ENCODE measurements around the gene CTSW. TPM values are rescaled to one million over a fixed set of nuclear protein-coding genes. Genes with fewer than 3 reads are reported as not detected.

Gene CTSW
- total RNA-seq, 1 experiment from 2014 or later, result not detected

DNA sequence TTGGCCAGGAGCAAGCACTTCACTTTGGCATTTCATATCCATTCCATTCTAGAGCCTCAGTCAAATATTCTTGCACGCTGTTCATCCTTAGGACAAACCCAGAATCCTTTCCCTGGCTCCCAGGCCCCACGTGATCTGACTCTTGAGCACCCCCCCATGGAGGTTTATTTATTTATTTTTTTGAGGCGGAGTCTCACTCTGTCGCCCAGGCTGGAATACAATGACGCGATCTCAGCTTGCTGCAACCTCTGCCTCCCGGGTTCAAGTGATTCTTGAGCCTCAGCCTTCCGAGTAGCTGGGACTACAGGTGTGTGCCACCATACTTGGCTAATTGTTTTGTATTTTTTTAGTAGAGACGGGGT, 52.9 kb downstream of the CTSW start:
- ATAC-seq, result peak; percentile 75
- no peaks in the 10 kb centered on the region for H3K27me3 Mint-ChIP-seq (ENCODE audit: low read depth)
- H3K27ac Mint-ChIP-seq, result no peak overlapping the region; the same call in 1 of the 2 replicates
- H3K36me3 Mint-ChIP-seq, result no peaks in the 10 kb centered on the region
- POLR2A ChIA-PET, result interaction anchor here (1.0 to 1.2 kb wide), 2 partner anchors 14 to 73 kb away, joined by 4 to 6 read pairs; partner anchors contain the start of gene MUS81
- CTCF ChIA-PET, result interaction anchor here (0.6 to 3.7 kb wide), 18 partner anchors 11 to 153 kb away, joined by 3 to 24 read pairs (median 8); partner anchors contain the start of genes C11orf68, CCDC85B, FIBP and MUS81
- peak overlapping the region; percentile 22; the same call in 1 of the 2 replicates for H3K4me3 Mint-ChIP-seq
- peaks cover 21% of the 10 kb centered on the region for H3K4me1 Mint-ChIP-seq
- TF ChIP-seq ZNF121 (CRISPR knock-in tag; IDR thresholded peaks at IDR 0.05), result 0 out of 2 replicates have a peak, but pooled peaks have one; percentile 8
- TF ChIP-seq, protein P1, sequence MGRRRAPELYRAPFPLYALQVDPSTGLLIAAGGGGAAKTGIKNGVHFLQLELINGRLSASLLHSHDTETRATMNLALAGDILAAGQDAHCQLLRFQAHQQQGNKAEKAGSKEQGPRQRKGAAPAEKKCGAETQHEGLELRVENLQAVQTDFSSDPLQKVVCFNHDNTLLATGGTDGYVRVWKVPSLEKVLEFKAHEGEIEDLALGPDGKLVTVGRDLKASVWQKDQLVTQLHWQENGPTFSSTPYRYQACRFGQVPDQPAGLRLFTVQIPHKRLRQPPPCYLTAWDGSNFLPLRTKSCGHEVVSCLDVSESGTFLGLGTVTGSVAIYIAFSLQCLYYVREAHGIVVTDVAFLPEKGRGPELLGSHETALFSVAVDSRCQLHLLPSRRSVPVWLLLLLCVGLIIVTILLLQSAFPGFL (CRISPR knock-in tag; IDR thresholded peaks at IDR 0.05; ENCODE audit: borderline replicate concordance), result no peak
- TF ChIP-seq, protein P2, sequence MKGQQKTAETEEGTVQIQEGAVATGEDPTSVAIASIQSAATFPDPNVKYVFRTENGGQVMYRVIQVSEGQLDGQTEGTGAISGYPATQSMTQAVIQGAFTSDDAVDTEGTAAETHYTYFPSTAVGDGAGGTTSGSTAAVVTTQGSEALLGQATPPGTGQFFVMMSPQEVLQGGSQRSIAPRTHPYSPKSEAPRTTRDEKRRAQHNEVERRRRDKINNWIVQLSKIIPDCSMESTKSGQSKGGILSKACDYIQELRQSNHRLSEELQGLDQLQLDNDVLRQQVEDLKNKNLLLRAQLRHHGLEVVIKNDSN (CRISPR knock-in tag; IDR thresholded peaks at IDR 0.05), result peak; percentile 89
- TF ChIP-seq, protein P3, sequence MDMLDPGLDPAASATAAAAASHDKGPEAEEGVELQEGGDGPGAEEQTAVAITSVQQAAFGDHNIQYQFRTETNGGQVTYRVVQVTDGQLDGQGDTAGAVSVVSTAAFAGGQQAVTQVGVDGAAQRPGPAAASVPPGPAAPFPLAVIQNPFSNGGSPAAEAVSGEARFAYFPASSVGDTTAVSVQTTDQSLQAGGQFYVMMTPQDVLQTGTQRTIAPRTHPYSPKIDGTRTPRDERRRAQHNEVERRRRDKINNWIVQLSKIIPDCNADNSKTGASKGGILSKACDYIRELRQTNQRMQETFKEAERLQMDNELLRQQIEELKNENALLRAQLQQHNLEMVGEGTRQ (CRISPR knock-in tag; IDR thresholded peaks at IDR 0.05), result peak; percentile 88
- H3K9me3 Mint-ChIP-seq, result no peaks in the 10 kb centered on the region
- DNase-seq (ENCODE audit: low spot score), result peak; percentile 37

Other genes starting within 250 kb of the CTSW start
- gene SIPA1, start 241.7 kb upstream of the CTSW start, total RNA-seq (2021), result 63.3 to 71.7 TPM (median 65.4 TPM) in 3 replicates
- gene RELA, start 216.9 kb upstream of the CTSW start, total RNA-seq (2021), result 26.3 to 35.1 TPM (median 29.0 TPM) in 3 replicates
- gene KAT5, start 167.6 kb upstream of the CTSW start, total RNA-seq (2021), result 44.9 to 56.6 TPM (median 46.0 TPM) in 3 replicates
- 42.1 to 53.0 TPM (median 52.2 TPM) in 3 replicates for gene RNASEH2C, start 159.0 kb upstream of the CTSW start, total RNA-seq (2021)
- gene AP5B1, start 98.9 kb upstream of the CTSW start, total RNA-seq (2021), result 16.5 to 17.7 TPM (median 17.2 TPM) in 3 replicates
- gene OVOL1, start 92.8 kb upstream of the CTSW start, total RNA-seq (2021), result 6.8 to 7.7 TPM (median 7.7 TPM) in 3 replicates
- 2.2 to 3.4 TPM (median 2.9 TPM) in 3 replicates for gene SNX32, start 45.9 kb upstream of the CTSW start, total RNA-seq (2021)
- gene CFL1, start 21.7 kb upstream of the CTSW start, total RNA-seq (2021), result 1,014 to 1,073 TPM (median 1,031 TPM) in 3 replicates
- 44.9 to 45.9 TPM (median 45.1 TPM) in 3 replicates for gene MUS81, start 19.4 kb upstream of the CTSW start, total RNA-seq (2021)
- 14.2 to 17.9 TPM (median 17.8 TPM) in 3 replicates for gene EFEMP2, start 7.0 kb upstream of the CTSW start, total RNA-seq (2021)
- gene FIBP, start 8.6 kb downstream of the CTSW start, total RNA-seq (2021), result 91.6 to 93.1 TPM (median 92.2 TPM) in 3 replicates
- 52.7 to 55.3 TPM (median 53.0 TPM) in 3 replicates for gene CCDC85B, start 10.8 kb downstream of the CTSW start, total RNA-seq (2021)
- 16.3 to 20.5 TPM (median 17.1 TPM) in 3 replicates for gene FOSL1, start 20.6 kb downstream of the CTSW start, total RNA-seq (2021)
- gene C11orf68, start 39.2 kb downstream of the CTSW start, total RNA-seq (2021), result 28.5 to 31.9 TPM (median 30.6 TPM) in 3 replicates
- gene DRAP1, start 39.6 kb downstream of the CTSW start, total RNA-seq (2021), result 111 to 129 TPM (median 114 TPM) in 3 replicates
- gene TSGA10IP, start 65.6 kb downstream of the CTSW start, total RNA-seq (2021), result 3.4 to 4.5 TPM (median 4.1 TPM) in 3 replicates
- gene SART1, start 81.9 kb downstream of the CTSW start, total RNA-seq (2021), result 52.3 to 57.0 TPM (median 52.5 TPM) in 3 replicates
- gene EIF1AD, start 122.3 kb downstream of the CTSW start, total RNA-seq (2021), result 29.7 to 37.6 TPM (median 32.6 TPM) in 3 replicates
- gene BANF1, start 122.7 kb downstream of the CTSW start, total RNA-seq (2021), result 269 to 314 TPM (median 310 TPM) in 3 replicates
- gene CST6, start 132.2 kb downstream of the CTSW start, total RNA-seq (2021), result 0.72 to 2.7 TPM (median 1.9 TPM) in 3 replicates
- not detected in 3 replicates for gene CATSPER1, start 146.6 kb downstream of the CTSW start, total RNA-seq (2021)
- 21.3 to 22.6 TPM (median 21.6 TPM) in 3 replicates for gene GAL3ST3, start 169.3 kb downstream of the CTSW start, total RNA-seq (2021)
- 235 to 295 TPM (median 251 TPM) in 3 replicates for gene SF3B2, start 172.5 kb downstream of the CTSW start, total RNA-seq (2021)
- gene PACS1, start 190.4 kb downstream of the CTSW start, total RNA-seq (2021), result 30.1 to 34.8 TPM (median 30.9 TPM) in 3 replicates